Heart left ventricle (tissue), 13 donors: ENCODE measurements around the gene ATP5F1E.

ENCODE experiments used
- CTCF ChIP-seq, 12 donors: fragments of 200-600 bp; sonication (generic) in 4 of 12; IDR thresholded peaks; one replicate each; pipeline versions ENCODE4 v1.5.0 to v1.8.0; 2018 to 2022; ENCODE audit warnings: antibody characterized with exemption in 12 of 12, mild to moderate bottlenecking in 5 of 12
- POLR2A ChIP-seq, 2 donors: fragments of 450-650 bp; IDR thresholded peaks; one replicate each; pipeline ENCODE4 v1.6.1; 2017; ENCODE audit warnings: antibody characterized with exemption in 2 of 2, mild to moderate bottlenecking in 2 of 2, moderate library complexity in 2 of 2
- donor health status: ischemic (EF 13 %, LVEDD 7.1; RV severe dilation, severe dysfunction).
- donor health status: DM: no; HTN: yes; CAD: no.
- donor health status: DM: no; HTN: no; CAD: no.
- donor health status: ischemic (EF 25% LVEDD 6.9; RV normal size, moderate dysfunction).
- donor health status: ischemic (EF 25% LVEDD 5.7; RV mildly dilated, moderate dysfunction).
- donor health status: ischemic (EF 35%, LVEDD 5.7; RV mildly dilated, moderate dysfunction).
- donor health status: nonischemic (EF 11% LVEDD 7.7; RV severe dilation, severe dysfunction).
- donor health status: DM: yes; HTN: yes; CAD: no.
- donor health status: PGD.
- donor health status: ischemic (EF 29% LVEDD 5.4; RV normal size, mild dysfunction).
- donor health status: nonischemic (EF 23%, LVEDD 6.1; RV moderate dilation, normal function).

- TF ChIP-seq CTCF (IDR thresholded peaks at IDR 0.05) (no peak), POLR2A (IDR thresholded peaks at IDR 0.05) (no peak)
These were observed 35.9 kb downstream of the ATP5F1E start for GRCh38 chr20:58996226-58996611.
